Measurements from ENCODE around the gene PCBP1. TPM values are rescaled to one million over a fixed set of nuclear protein-coding genes. Genes with fewer than 3 reads are reported as not detected.
A peak's percentile ranks its signal among the peaks of the same experiment; 100 is the strongest.
"Not testable (repeated sequence)": the region's sequence is repeated elsewhere in the genome, so short reads cannot be mapped to it uniquely, and the experiment has no call there.

PCBP1 gene
- total RNA-seq, 6 donors from 2014 or later, result 126 to 384 (median 236) TPM

- Histone ChIP-seq H3K27me3 (no peaks in the 10 kb centered on the region), H3K27ac (peak overlapping the region; percentile 83 to 95 (median 91)), H3K36me3 (no peaks in the 10 kb centered on the region), H3K4me1 (peaks cover 43 to 57% (median 54%) of the 10 kb centered on the region in 4 donors), H3K9me3 (no peaks in the 10 kb centered on the region), H3K4me3 (peak overlapping the region in 3 of 4 donors; percentile 27 to 48 (median 44))
- TF ChIP-seq EP300 (IDR thresholded peaks at IDR 0.05) (no peak), POLR2A (IDR thresholded peaks at IDR 0.05) (peak in 3 of 4 donors; percentile 23 to 58 (median 24)), CTCF (IDR thresholded peaks at IDR 0.05) (no peak), POLR2AphosphoS5 (IDR thresholded peaks at IDR 0.05) (peak in 1 of 2 donors; percentile 37)
- DNase-seq (peak in 1 of 2 donors; percentile 60), ATAC-seq (ENCODE audit: low FRiP score in 2 of 2) (peak; percentile 64 to 81)
- WGBS, 2 donors, result 6% methylated on average over 8 of the region's 8 CpGs
These were observed 45.2 kb downstream of the PCBP1 start for GRCh38 chr2:70132244-70133126.

DNA sequence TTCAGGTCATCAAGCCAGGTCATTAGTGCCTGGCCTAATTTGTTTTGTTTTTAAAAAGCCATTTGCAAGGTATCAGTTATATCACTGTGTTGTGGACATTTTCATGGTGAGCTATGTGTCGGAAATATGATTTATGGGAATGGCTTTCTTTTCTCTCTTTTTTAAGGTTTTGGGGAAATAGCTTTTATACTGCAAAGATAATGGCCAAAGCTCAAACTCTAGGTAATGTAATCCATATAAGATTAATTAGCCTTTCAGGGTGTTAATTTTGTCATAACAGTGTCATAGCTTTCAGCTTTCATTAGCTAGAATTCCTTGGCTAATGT is 45.8 kb downstream of the PCBP1 start:
- Histone ChIP-seq H3K27me3 (no peaks in the 10 kb centered on the region), H3K4me1 (peaks cover 41 to 56% (median 51%) of the 10 kb centered on the region in 4 donors), H3K9me3 (no peaks in the 10 kb centered on the region), H3K4me3 (peak overlapping the region in 2 of 4 donors; percentile 44 to 48), H3K27ac (peak overlapping the region; percentile 83 to 95 (median 91)), H3K36me3 (no peaks in the 10 kb centered on the region)
- ATAC-seq (ENCODE audit: low FRiP score in 2 of 2), result no peak
- WGBS, 2 donors, result 75 to 84% methylated on average over 1 of the region's 1 CpG
- TF ChIP-seq POLR2A (IDR thresholded peaks at IDR 0.05) (no peak), CTCF (IDR thresholded peaks at IDR 0.05) (no peak), EP300 (IDR thresholded peaks at IDR 0.05) (no peak)
- no peak for DNase-seq

- 54 to 60% methylated on average over 9 to 10 of the region's 10 CpGs for WGBS, 2 donors
- ATAC-seq (ENCODE audit: low FRiP score in 2 of 2) (no peak), DNase-seq (no peak)
- peaks cover 41 to 52% (median 50%) of the 10 kb centered on the region in 4 donors for H3K4me1 ChIP-seq
- H3K36me3 ChIP-seq, result no peaks in the 10 kb centered on the region
- no peaks in the 10 kb centered on the region for H3K27me3 ChIP-seq
- TF ChIP-seq POLR2AphosphoS5 (IDR thresholded peaks at IDR 0.05) (no peak), POLR2A (IDR thresholded peaks at IDR 0.05) (no peak), CTCF (IDR thresholded peaks at IDR 0.05) (no peak)
- H3K9me3 ChIP-seq, result no peaks in the 10 kb centered on the region
- H3K4me3 ChIP-seq, result no peak overlapping the region
- peak overlapping the region; percentile 83 to 95 (median 91) for H3K27ac ChIP-seq
These were observed 46.4 kb downstream of the PCBP1 start for GRCh38 chr2:70133491-70134322.

DNA sequence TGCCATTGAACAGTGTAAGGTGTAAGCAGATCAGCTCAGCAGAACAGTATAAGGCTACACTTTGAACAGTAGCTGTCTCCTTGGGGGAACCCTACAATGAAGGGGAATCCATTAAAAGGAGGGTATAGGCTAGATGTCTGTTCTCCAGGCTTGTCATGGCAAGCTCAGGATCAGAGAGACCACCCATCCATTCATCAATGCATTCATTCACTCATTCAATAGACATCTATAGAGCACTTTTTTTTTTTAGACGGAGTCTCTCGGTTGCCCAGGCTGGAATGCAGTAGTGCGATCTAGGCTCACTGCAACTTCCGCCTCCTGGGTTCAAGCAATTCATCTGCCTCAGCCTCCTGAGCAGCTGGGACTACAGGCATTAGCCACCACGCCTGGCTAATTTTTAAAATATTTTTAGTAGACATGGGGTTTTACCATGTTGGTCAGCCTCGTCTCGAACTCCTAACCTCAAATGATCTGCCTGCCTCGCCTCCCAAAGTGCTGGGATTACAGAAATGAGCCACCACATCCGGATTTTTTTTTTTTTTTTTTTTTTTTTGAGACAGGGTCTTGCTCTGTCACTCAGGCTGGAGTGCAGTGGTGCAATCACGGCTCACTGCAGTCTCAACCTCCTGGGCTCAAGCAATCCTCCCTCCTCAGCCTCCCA is 47.2 kb downstream of the PCBP1 start:
- 87 to 88% methylated on average over 10 of the region's 10 CpGs for WGBS, 2 donors
- not testable (repeated sequence) for H3K27me3 ChIP-seq; DNase-seq; ATAC-seq (ENCODE audit: low FRiP score in 2 of 2); H3K9me3 ChIP-seq; H3K36me3 ChIP-seq; H3K4me3 ChIP-seq
- Histone ChIP-seq H3K4me1 (peaks cover 41 to 52% (median 50%) of the 10 kb centered on the region in 4 donors), H3K27ac (peak overlapping the region in 3 of 4 donors; percentile 90 to 95 (median 92))

Small RNAs within 50 kb of the gene (small RNA-seq; reads per million reads assigned to genes)
- 0 reads per million in 4 donors for gene RN7SL470P

Other genes starting within 250 kb of the PCBP1 start
- 100 to 1,000 TPM in 2 of 6 donors, 10 to 100 TPM in 4; 32.7 to 120 (median 55.0) TPM for gene SNRNP27, start 193.5 kb upstream of the PCBP1 start, total RNA-seq
- gene MXD1, start 172.4 kb upstream of the PCBP1 start, total RNA-seq, result 10 to 100 TPM; 16.3 to 94.3 (median 33.8) TPM
- gene ASPRV1, start 125.8 kb upstream of the PCBP1 start, total RNA-seq, result 1 to 10 TPM; 1.0 to 2.1 (median 1.4) TPM
- gene C2orf42, start 103.5 kb downstream of the PCBP1 start, total RNA-seq, result 10 to 100 TPM in 4 of 6 donors, 1 to 10 TPM in 2; 7.8 to 15.0 (median 12.4) TPM
- 100 to 1,000 TPM in 3 of 6 donors, 10 to 100 TPM in 3; 51.4 to 292 (median 101) TPM for gene TIA1, start 161.2 kb downstream of the PCBP1 start, total RNA-seq
- 100 to 1,000 TPM in 4 of 6 donors, 10 to 100 TPM in 2; 33.5 to 125 (median 112) TPM for gene PCYOX1, start 170.7 kb downstream of the PCBP1 start, total RNA-seq
- gene SNRPG, start 206.3 kb downstream of the PCBP1 start, total RNA-seq, result 100 to 1,000 TPM in 2 of 6 donors, 10 to 100 TPM in 4; 13.6 to 109 (median 86.1) TPM
- gene FAM136A, start 214.6 kb downstream of the PCBP1 start, total RNA-seq, result 10 to 100 TPM; 19.5 to 26.4 (median 23.1) TPM

All from upper lobe of left lung (tissue), 6 donors.